ENCODE data around the gene IL26. TPM values are rescaled to one million over a fixed set of nuclear protein-coding genes. Genes with fewer than 3 reads are reported as not detected.
A peak's percentile ranks its signal among the peaks of the same experiment; 100 is the strongest.

Gene IL26
- total and polyA plus RNA-seq, 5 donors, result not detected

- Histone ChIP-seq H3K4me1 (ENCODE audit: control insufficient read depth, insufficient read depth, low read length) (no peaks in the 10 kb centered on the region), H3K4me3 (ENCODE audit: low read length) (no peak overlapping the region), H3K27me3 (ENCODE audit: control insufficient read depth, insufficient read depth) (no peaks in the 10 kb centered on the region), H3K27ac (ENCODE audit: low read length) (no peak overlapping the region), H3K9me3 (ENCODE audit: control insufficient read depth, low read length) (no peaks in the 10 kb centered on the region)
- no peak for ATAC-seq
- intact Hi-C loops (cut with DNase I), result no loop called here
- no peak for DNase-seq
- 81% methylated on average over 3 of the region's 3 CpGs for WGBS
Measured at GRCh38 chr12:68260153-68260552, 34.5 kb upstream of the IL26 start.

DNA sequence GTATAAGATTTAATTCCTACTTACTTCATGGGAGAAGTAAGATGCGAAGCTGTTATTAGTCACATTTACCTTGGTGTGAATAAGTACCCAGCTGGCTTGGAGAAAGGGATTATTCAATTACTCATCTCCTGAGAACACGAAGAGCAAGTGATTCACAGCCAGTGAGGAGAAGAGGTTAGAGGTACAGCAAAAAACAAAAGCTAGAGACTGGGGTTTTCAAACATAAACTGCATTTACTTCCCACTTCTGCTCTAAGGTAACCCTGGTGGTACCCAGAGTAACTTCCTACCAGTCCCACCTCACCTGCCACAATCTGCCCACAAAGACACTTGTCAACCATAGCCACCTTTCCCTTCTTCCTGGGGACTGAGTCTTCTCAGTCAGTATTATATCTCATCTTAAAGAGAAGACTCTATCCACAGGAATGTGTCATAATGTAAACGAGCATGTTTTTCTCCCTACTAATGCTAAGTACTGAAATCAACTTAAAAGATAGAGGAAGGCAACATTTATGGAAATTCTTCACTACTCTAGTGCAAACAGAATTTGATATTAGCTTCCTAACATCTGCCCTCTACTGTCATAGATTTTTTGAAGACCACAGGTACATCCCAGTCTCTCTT is 33.8 kb upstream of the IL26 start:
- H3K4me3 ChIP-seq (ENCODE audit: low read length), result no peak overlapping the region
- H3K9me3 ChIP-seq (ENCODE audit: control insufficient read depth, low read length), result no peaks in the 10 kb centered on the region
- H3K27me3 ChIP-seq (ENCODE audit: control insufficient read depth, insufficient read depth), result no peaks in the 10 kb centered on the region
- no peak for DNase-seq
- H3K27ac ChIP-seq (ENCODE audit: low read length), result no peak overlapping the region
- 77% methylated on average over 3 of the region's 3 CpGs for WGBS
- H3K4me1 ChIP-seq (ENCODE audit: control insufficient read depth, insufficient read depth, low read length), result no peaks in the 10 kb centered on the region
- no peak for ATAC-seq
- intact Hi-C loops (cut with DNase I), result no loop called here

- Histone ChIP-seq H3K4me1 (ENCODE audit: control insufficient read depth, insufficient read depth, low read length) (no peaks in the 10 kb centered on the region), H3K27ac (ENCODE audit: low read length) (no peak within 1 kb of the TSS), H3K4me3 (ENCODE audit: low read length) (no peak within 1 kb of the TSS), H3K9me3 (ENCODE audit: control insufficient read depth, low read length) (no peaks in the 10 kb centered on the region), H3K27me3 (ENCODE audit: control insufficient read depth, insufficient read depth) (no peaks in the 10 kb centered on the region)
- no peak for ATAC-seq
- intact Hi-C loops (cut with DNase I), result no loop called here
- 87% methylated on average over 7 of the region's 7 CpGs for WGBS
- DNase-seq, result no peak
Measured at GRCh38 chr12:68253504-68253903, 27.9 kb upstream of the IL26 start, which contains the start of gene IL22. IL22 (minus strand) TSS chr12:68253604; CDS start chr12:68253448, 156 bp downstream.

- no peaks in the 10 kb centered on the region for H3K27me3 ChIP-seq (ENCODE audit: control insufficient read depth, insufficient read depth)
- H3K9me3 ChIP-seq (ENCODE audit: control insufficient read depth, low read length), result no peaks in the 10 kb centered on the region
- no peak for DNase-seq
- H3K4me3 ChIP-seq (ENCODE audit: low read length), result no peak overlapping the region
- WGBS, result 95% methylated on average over 5 of the region's 5 CpGs
- no peaks in the 10 kb centered on the region for H3K4me1 ChIP-seq (ENCODE audit: control insufficient read depth, insufficient read depth, low read length)
- H3K27ac ChIP-seq (ENCODE audit: low read length), result no peak overlapping the region
- ATAC-seq, result no peak
- intact Hi-C loops (cut with DNase I), result no loop called here
Measured at GRCh38 chr12:68252077-68252476, 26.5 kb upstream of the IL26 start.

DNA sequence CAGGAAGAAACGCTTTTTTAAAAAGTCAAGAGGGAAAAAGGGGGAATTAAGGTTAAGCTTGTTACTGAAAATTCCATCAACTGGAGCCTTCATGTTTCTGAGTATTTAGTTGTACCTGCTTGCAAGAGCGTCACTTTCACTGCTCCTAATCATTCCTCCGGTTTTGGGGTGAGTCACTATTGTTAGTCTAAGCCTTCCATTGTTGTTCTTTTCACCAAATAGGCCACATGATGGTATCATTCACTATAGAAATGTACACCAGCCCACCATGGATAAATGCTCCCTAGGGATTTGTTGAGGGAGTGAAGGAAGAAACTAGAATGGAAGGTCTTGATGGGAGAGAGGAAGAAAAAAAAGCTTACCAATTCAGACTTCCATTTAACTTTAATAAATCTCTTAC is 24.8 kb upstream of the IL26 start:
- Histone ChIP-seq H3K4me3 (ENCODE audit: low read length) (no peak overlapping the region), H3K27ac (ENCODE audit: low read length) (no peak overlapping the region), H3K27me3 (ENCODE audit: control insufficient read depth, insufficient read depth) (no peaks in the 10 kb centered on the region), H3K4me1 (ENCODE audit: control insufficient read depth, insufficient read depth, low read length) (no peaks in the 10 kb centered on the region), H3K9me3 (ENCODE audit: control insufficient read depth, low read length) (no peaks in the 10 kb centered on the region)
- intact Hi-C loops (cut with DNase I), result no loop called here
- ATAC-seq, result no peak
- DNase-seq, result no peak
- 82% methylated on average over 3 of the region's 3 CpGs for WGBS

DNA sequence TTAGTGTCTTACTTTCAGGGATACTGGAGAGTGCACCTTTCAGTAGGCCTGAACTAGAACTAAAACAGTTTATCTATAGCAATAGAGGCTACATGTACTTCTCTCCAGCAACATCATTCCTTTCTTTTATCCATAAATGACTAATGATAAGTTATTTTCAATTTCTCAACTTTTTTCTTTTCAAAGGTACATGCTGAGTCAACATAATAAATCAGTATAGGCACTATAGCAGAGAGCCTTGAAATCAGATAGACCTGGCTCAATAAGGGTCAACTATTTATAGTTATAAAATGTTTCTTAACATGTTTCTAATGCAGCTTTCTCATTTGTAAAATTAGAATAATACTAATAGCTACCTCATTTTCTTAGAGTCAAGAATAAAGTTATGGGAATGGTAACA is 22.2 kb upstream of the IL26 start:
- ATAC-seq, result no peak
- no peak overlapping the region for H3K27ac ChIP-seq (ENCODE audit: low read length)
- H3K9me3 ChIP-seq (ENCODE audit: control insufficient read depth, low read length), result no peaks in the 10 kb centered on the region
- no peak overlapping the region for H3K4me3 ChIP-seq (ENCODE audit: low read length)
- no peaks in the 10 kb centered on the region for H3K4me1 ChIP-seq (ENCODE audit: control insufficient read depth, insufficient read depth, low read length)
- intact Hi-C loops (cut with DNase I), result no loop called here
- H3K27me3 ChIP-seq (ENCODE audit: control insufficient read depth, insufficient read depth), result no peaks in the 10 kb centered on the region
- no peak for DNase-seq

DNA sequence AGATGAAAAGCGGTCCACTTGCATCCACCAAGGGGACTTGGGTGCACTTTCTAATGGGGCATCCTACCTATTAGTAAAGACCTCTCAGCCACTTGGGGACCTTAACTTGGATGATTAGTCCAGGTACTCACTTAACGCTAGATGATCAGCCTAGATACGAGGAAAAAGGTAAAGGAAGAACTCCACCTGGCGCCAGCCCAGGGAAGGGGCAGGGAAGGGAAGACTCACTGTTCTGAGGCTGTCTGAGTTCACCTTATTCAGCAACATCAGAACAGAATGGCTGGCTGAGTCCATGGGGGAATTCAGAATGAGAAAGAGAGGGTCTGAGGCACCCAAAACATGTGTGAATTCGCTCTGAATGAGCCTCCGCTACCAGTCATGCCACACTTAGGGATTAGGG is 20.7 kb upstream of the IL26 start:
- ATAC-seq, result no peak
- Histone ChIP-seq H3K9me3 (ENCODE audit: control insufficient read depth, low read length) (no peaks in the 10 kb centered on the region), H3K4me3 (ENCODE audit: low read length) (no peak overlapping the region), H3K27me3 (ENCODE audit: control insufficient read depth, insufficient read depth) (no peaks in the 10 kb centered on the region), H3K27ac (ENCODE audit: low read length) (no peak overlapping the region), H3K4me1 (ENCODE audit: control insufficient read depth, insufficient read depth, low read length) (no peaks in the 10 kb centered on the region)
- intact Hi-C loops (cut with DNase I), result no loop called here
- no peak for DNase-seq
- WGBS, result 91% methylated on average over 6 of the region's 6 CpGs

DNA sequence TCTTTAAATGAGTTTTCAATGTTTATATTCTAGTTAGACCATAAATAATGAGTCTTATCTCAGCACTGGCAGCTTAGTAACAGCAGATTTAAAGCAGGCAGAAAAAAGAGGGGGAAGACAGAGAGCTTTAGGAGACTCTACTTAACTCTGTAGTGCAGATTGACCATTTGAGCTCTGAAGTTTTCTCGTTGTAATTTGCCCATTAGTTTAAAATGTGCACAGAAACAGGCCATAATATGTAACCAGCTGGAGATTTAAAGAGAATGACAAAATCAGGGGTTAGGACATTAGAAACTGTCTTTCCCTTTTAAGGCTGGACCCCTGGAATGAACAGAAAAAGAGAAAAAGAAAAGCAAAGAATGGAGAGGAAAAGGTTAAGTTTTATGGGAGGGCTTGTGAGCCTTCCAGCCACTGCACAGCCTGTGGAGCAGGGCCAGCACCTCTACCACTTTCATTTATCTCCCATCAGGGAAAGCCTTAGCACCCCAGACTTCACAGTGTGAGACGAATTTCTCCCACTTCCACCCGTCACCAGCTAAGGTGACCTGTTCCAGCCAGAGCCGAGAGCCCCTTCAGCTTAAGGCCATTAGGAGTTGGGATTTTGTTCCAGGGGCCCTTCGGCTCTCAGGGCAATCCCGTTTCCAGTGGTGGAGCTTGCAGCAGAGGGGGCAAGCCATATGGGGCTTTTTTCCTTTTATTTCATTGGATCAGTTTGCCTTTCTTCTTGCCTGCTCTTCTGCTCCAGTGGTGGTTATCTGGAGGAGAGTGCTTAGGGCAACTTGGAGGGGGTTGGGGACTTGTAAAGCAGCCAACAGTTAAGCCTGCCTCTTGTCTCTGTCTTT is 19.8 kb upstream of the IL26 start:
- H3K4me3 ChIP-seq (ENCODE audit: low read length), result peak overlapping the region; percentile 46
- WGBS, result 19% methylated on average over 6 of the region's 6 CpGs
- intact Hi-C loops (cut with DNase I), result no loop called here
- H3K27ac ChIP-seq (ENCODE audit: low read length), result no peak overlapping the region
- no peaks in the 10 kb centered on the region for H3K9me3 ChIP-seq (ENCODE audit: control insufficient read depth, low read length)
- peak in 2 of 3 donors; percentile 48 to 49 for DNase-seq
- H3K4me1 ChIP-seq (ENCODE audit: control insufficient read depth, insufficient read depth, low read length), result no peaks in the 10 kb centered on the region
- peak in 1 of 2 donors; percentile 57 for ATAC-seq
- no peaks in the 10 kb centered on the region for H3K27me3 ChIP-seq (ENCODE audit: control insufficient read depth, insufficient read depth)

DNA sequence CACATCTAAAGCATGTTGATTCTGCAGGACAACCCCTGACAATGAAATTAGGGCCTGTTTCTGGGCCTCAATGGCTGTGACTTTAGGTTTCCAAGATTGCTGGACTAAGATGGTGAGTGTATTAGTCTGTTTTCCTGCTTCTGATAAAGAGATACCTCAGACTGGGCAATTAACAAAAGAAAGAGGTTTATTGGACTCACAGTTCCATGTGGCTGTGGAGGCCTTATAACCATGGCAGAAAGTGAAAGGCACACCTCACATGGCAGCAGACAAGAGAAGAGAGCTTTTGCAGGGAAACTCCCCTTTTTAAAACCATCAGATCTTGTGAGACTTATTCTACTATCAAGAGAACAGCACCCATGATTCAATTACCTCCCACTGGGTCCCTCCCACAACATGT is 17.2 kb upstream of the IL26 start:
- DNase-seq, result no peak
- Histone ChIP-seq H3K27ac (ENCODE audit: low read length) (no peak overlapping the region), H3K27me3 (ENCODE audit: control insufficient read depth, insufficient read depth) (no peaks in the 10 kb centered on the region), H3K4me1 (ENCODE audit: control insufficient read depth, insufficient read depth, low read length) (no peaks in the 10 kb centered on the region), H3K9me3 (ENCODE audit: control insufficient read depth, low read length) (no peaks in the 10 kb centered on the region), H3K4me3 (ENCODE audit: low read length) (no peak overlapping the region)
- intact Hi-C loops (cut with DNase I), result loop anchor here in 1 of 4 donors (5.0 kb wide), 1 partner anchor 75 kb away; no protein-coding TSS in a partner anchor
- ATAC-seq, result no peak

DNA sequence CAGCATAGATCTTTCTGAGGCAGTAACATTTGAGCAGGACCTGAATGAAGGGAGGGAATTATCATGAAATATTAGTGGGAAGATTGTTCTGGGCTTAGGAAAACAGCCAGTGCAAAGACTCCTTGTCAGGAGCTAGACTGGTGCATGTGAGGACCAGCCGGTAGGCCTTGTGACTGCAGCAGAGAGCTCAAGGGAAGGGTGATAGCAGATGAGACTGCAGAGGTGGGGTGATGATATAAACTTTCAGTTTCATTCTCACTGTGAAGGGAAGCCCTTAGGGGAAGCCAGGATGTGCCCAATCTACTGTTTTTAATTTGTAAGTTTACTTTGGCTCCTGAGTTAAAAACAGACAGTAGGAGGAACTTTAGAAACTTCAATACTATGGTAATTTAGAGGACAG is 15.4 kb upstream of the IL26 start:
- Histone ChIP-seq H3K4me1 (ENCODE audit: control insufficient read depth, insufficient read depth, low read length) (no peaks in the 10 kb centered on the region), H3K27me3 (ENCODE audit: control insufficient read depth, insufficient read depth) (no peaks in the 10 kb centered on the region), H3K4me3 (ENCODE audit: low read length) (no peak overlapping the region), H3K9me3 (ENCODE audit: control insufficient read depth, low read length) (no peaks in the 10 kb centered on the region), H3K27ac (ENCODE audit: low read length) (no peak overlapping the region)
- ATAC-seq (peak; percentile 82 to 83), DNase-seq (no peak)
- 4% methylated on average over 1 of the region's 1 CpG for WGBS
- intact Hi-C loops (cut with DNase I), result loop anchor here in 1 of 4 donors (5.0 kb wide), 1 partner anchor 76 kb away; no protein-coding TSS in a partner anchor

DNA sequence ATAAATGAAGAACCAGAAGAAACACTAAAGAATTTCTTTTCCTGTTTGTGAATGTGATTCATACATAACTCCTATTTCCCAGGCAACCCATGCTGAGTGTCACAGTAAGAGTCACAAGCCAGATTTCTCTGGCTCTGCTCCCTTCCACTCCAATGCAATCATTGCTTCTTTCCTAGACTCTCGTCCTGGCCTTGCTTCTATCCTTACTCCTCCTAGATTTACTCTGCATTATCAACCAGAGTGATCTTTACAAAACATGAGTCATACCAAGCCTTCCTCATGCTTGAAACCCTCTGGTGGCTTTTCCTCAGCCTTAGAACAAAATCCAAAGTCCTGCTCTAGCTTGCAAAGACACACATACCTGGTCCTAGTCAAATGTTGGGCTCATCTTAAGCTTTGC is 14.5 kb upstream of the IL26 start:
- H3K9me3 ChIP-seq (ENCODE audit: control insufficient read depth, low read length), result no peaks in the 10 kb centered on the region
- no peaks in the 10 kb centered on the region for H3K4me1 ChIP-seq (ENCODE audit: control insufficient read depth, insufficient read depth, low read length)
- 37% methylated on average over 1 of the region's 1 CpG for WGBS
- DNase-seq, result peak in 1 of 3 donors; percentile 14
- H3K27me3 ChIP-seq (ENCODE audit: control insufficient read depth, insufficient read depth), result no peaks in the 10 kb centered on the region
- peak; percentile 44 to 64 for ATAC-seq
- no peak overlapping the region for H3K4me3 ChIP-seq (ENCODE audit: low read length)
- H3K27ac ChIP-seq (ENCODE audit: low read length), result no peak overlapping the region
- intact Hi-C loops (cut with DNase I), result loop anchor here in 1 of 4 donors (5.0 kb wide), 1 partner anchor 77 kb away; no protein-coding TSS in a partner anchor
